Measurements from ENCODE around the gene MED12L.

DNA sequence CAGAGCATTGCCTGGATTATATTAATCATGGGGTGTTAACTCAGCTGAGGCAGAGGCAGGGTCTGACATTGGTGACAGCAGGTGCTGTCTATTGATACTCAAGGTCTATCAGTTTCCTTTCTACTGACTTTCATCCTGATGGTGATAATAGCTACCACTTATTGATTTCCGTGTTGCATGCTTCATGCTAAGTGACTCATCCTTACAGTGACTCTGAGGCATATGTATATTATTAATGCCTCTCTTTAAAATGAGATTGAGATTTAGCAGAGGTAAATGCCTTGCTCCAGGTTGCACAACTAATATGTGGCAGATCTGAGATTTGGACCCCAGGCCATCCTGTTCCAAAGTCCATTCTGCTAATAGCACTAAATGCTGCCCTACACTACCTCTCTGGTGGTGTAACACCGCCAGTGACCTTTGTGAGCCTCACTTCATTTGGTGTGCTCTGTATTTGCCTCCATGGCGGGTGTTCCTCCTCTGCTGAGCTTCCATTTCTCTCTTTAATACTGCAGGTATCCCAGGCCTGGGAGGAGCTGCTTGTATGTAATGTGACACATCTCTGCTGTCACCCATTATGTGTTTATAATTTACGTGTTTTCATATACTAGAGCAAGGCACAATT lies 67.1 kb downstream of the MED12L start:
- no peak for TF ChIP-seq EP300 (IDR thresholded peaks at IDR 0.05)
- TF ChIP-seq, protein P1, sequence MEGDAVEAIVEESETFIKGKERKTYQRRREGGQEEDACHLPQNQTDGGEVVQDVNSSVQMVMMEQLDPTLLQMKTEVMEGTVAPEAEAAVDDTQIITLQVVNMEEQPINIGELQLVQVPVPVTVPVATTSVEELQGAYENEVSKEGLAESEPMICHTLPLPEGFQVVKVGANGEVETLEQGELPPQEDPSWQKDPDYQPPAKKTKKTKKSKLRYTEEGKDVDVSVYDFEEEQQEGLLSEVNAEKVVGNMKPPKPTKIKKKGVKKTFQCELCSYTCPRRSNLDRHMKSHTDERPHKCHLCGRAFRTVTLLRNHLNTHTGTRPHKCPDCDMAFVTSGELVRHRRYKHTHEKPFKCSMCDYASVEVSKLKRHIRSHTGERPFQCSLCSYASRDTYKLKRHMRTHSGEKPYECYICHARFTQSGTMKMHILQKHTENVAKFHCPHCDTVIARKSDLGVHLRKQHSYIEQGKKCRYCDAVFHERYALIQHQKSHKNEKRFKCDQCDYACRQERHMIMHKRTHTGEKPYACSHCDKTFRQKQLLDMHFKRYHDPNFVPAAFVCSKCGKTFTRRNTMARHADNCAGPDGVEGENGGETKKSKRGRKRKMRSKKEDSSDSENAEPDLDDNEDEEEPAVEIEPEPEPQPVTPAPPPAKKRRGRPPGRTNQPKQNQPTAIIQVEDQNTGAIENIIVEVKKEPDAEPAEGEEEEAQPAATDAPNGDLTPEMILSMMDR (IDR thresholded peaks at IDR 0.05), result no peak
- no peak for TF ChIP-seq POLR2AphosphoS5 (IDR thresholded peaks at IDR 0.05)
- TF ChIP-seq POLR2A (IDR thresholded peaks at IDR 0.05), result no peak

Data from gastroesophageal sphincter (tissue), 3 donors.